HG02623 (cell line): ENCODE results near the gene ZSCAN9.
A peak's percentile ranks its signal among the peaks of the same experiment; 100 is the strongest.

Source experiments
- ATAC-seq: cut with Tn5 transposase; IDR thresholded peaks from one replicate; pipeline ENCODE4 v1.9.1; 2021; ENCODE audit warnings: moderate library complexity; ENCODE audit not compliant: unreplicated experiment

The ZSCAN9 gene

GRCh38 chr6:28220257-28221133 is 4.6 kb upstream of the ZSCAN9 start:
- ATAC-seq: no peak

GRCh38 chr6:28224131-28225055 is 682 bp upstream of the ZSCAN9 start:
- no peak for ATAC-seq

GRCh38 chr6:28226460-28226859 is 1.4 kb downstream of the ZSCAN9 start:
- no peak for ATAC-seq

GRCh38 chr6:28232785-28233184 is 7.7 kb downstream of the ZSCAN9 start:
- ATAC-seq: no peak

GRCh38 chr6:28235912-28236452 is 10.9 kb downstream of the ZSCAN9 start:
- ATAC-seq: no peak

- no peak for ATAC-seq
Observed at GRCh38 chr6:28239636-28240035, 14.6 kb downstream of the ZSCAN9 start.

GRCh38 chr6:28240471-28240870 is 15.4 kb downstream of the ZSCAN9 start:
- ATAC-seq: no peak

GRCh38 chr6:28243946-28244345 is 18.9 kb downstream of the ZSCAN9 start:
- ATAC-seq: no peak

- ATAC-seq: no peak
Observed at GRCh38 chr6:28245206-28245941, 20.3 kb downstream of the ZSCAN9 start.

- no peak for ATAC-seq
Observed at GRCh38 chr6:28248916-28249315, 23.8 kb downstream of the ZSCAN9 start.

- ATAC-seq: no peak
Observed at GRCh38 chr6:28250747-28251146, 25.7 kb downstream of the ZSCAN9 start.

- peak; percentile 28 for ATAC-seq
Observed at GRCh38 chr6:28251661-28252008, 26.6 kb downstream of the ZSCAN9 start.

- peak; percentile 83 for ATAC-seq
Observed at GRCh38 chr6:28252009-28252975, 27.2 kb downstream of the ZSCAN9 start, which contains the start of gene ZKSCAN4. TSS of gene ZKSCAN4 (minus strand) at chr6:28252269. CDS start at chr6:28251980, 289 bp downstream.

- no peak for ATAC-seq
Observed at GRCh38 chr6:28254121-28254519, 29.0 kb downstream of the ZSCAN9 start.

GRCh38 chr6:28257042-28257441 is 32.0 kb downstream of the ZSCAN9 start:
- ATAC-seq: no peak

- no peak for ATAC-seq
Observed at GRCh38 chr6:28258877-28259777, 34.1 kb downstream of the ZSCAN9 start, which contains the start of gene NKAPL. TSS of gene NKAPL (plus strand) at chr6:28259297. CDS start at chr6:28259372, 75 bp downstream.

- no peak for ATAC-seq
Observed at GRCh38 chr6:28263922-28264321, 38.8 kb downstream of the ZSCAN9 start.

- no peak for ATAC-seq
Observed at GRCh38 chr6:28264834-28265401, 39.8 kb downstream of the ZSCAN9 start.
